ENCODE results near the gene SPDYE2B. TPM values are rescaled to one million over a fixed set of nuclear protein-coding genes. Genes with fewer than 3 reads are reported as not detected.
"Not testable (repeated sequence)": the region's sequence is repeated elsewhere in the genome, so short reads cannot be mapped to it uniquely, and the experiment has no call there.

Gene SPDYE2B
- total RNA-seq, 3 donors from 2014 or later (not counting 1 experiment from before 2014, with no cell fraction given): not detected

- H3K27ac ChIP-seq (ENCODE audit: low read length); DNase-seq; H3K36me3 Mint-ChIP-seq; H3K27ac Mint-ChIP-seq; H3K9me3 Mint-ChIP-seq; H3K4me1 ChIP-seq (ENCODE audit: control insufficient read depth, insufficient read depth, low read length); H3K36me3 ChIP-seq (ENCODE audit: control insufficient read depth, insufficient read depth, low read length); H3K27me3 ChIP-seq (ENCODE audit: control insufficient read depth, insufficient read depth, low read length); intact Hi-C loops (cut with micrococcal nuclease); ATAC-seq; H3K4me3 ChIP-seq (ENCODE audit: low read length); H3K9me3 ChIP-seq (ENCODE audit: control insufficient read depth, insufficient read depth, low read length); H3K4me1 Mint-ChIP-seq; H3K4me3 Mint-ChIP-seq; H3K27me3 Mint-ChIP-seq (ENCODE audit: low read depth in 2 of 2): not testable (repeated sequence)
- WGBS (ENCODE audit: insufficient coverage): no CpG with 5 or more reads among the region's 8 CpGs
Observed at GRCh38 chr7:102627271-102627904, 22.7 kb upstream of the SPDYE2B start.

- H3K4me3 ChIP-seq (ENCODE audit: low read length); H3K4me1 Mint-ChIP-seq; DNase-seq: not testable (repeated sequence)
Observed at GRCh38 chr7:102630622-102631021, 19.5 kb upstream of the SPDYE2B start.

GRCh38 chr7:102634299-102634698 lies 15.8 kb upstream of the SPDYE2B start:
- intact Hi-C loops (cut with micrococcal nuclease); DNase-seq; H3K4me1 ChIP-seq (ENCODE audit: control insufficient read depth, insufficient read depth, low read length); H3K27me3 ChIP-seq (ENCODE audit: control insufficient read depth, insufficient read depth, low read length); H3K27ac ChIP-seq (ENCODE audit: low read length); H3K4me1 Mint-ChIP-seq; H3K9me3 Mint-ChIP-seq; H3K4me3 ChIP-seq (ENCODE audit: low read length); H3K9me3 ChIP-seq (ENCODE audit: control insufficient read depth, insufficient read depth, low read length); H3K4me3 Mint-ChIP-seq; H3K36me3 Mint-ChIP-seq; H3K27ac Mint-ChIP-seq; H3K36me3 ChIP-seq (ENCODE audit: control insufficient read depth, insufficient read depth, low read length); H3K27me3 Mint-ChIP-seq (ENCODE audit: low read depth in 2 of 2): not testable (repeated sequence)
- ATAC-seq: peak in 1 of 3 donors; percentile 4
- WGBS (ENCODE audit: insufficient coverage): no CpG with 5 or more reads among the region's 6 CpGs

More at GRCh38 chr7:102630622-102631021, 19.5 kb upstream of the SPDYE2B start:
- H3K9me3 ChIP-seq (ENCODE audit: control insufficient read depth, insufficient read depth, low read length); H3K36me3 ChIP-seq (ENCODE audit: control insufficient read depth, insufficient read depth, low read length); H3K9me3 Mint-ChIP-seq; H3K27ac ChIP-seq (ENCODE audit: low read length); H3K36me3 Mint-ChIP-seq; ATAC-seq; intact Hi-C loops (cut with micrococcal nuclease); H3K4me3 Mint-ChIP-seq; H3K27me3 Mint-ChIP-seq (ENCODE audit: low read depth in 2 of 2); H3K27ac Mint-ChIP-seq; H3K4me1 ChIP-seq (ENCODE audit: control insufficient read depth, insufficient read depth, low read length); H3K27me3 ChIP-seq (ENCODE audit: control insufficient read depth, insufficient read depth, low read length): not testable (repeated sequence)
- WGBS (ENCODE audit: insufficient coverage): 100% methylated on average over 1 of the region's 9 CpGs

- H3K27me3 Mint-ChIP-seq (ENCODE audit: low read depth in 2 of 2); H3K27ac ChIP-seq (ENCODE audit: low read length); H3K4me3 Mint-ChIP-seq; DNase-seq; H3K9me3 Mint-ChIP-seq; H3K36me3 ChIP-seq (ENCODE audit: control insufficient read depth, insufficient read depth, low read length); H3K27ac Mint-ChIP-seq; H3K4me1 ChIP-seq (ENCODE audit: control insufficient read depth, insufficient read depth, low read length); H3K9me3 ChIP-seq (ENCODE audit: control insufficient read depth, insufficient read depth, low read length); intact Hi-C loops (cut with micrococcal nuclease); H3K36me3 Mint-ChIP-seq; H3K4me1 Mint-ChIP-seq; ATAC-seq; H3K27me3 ChIP-seq (ENCODE audit: control insufficient read depth, insufficient read depth, low read length); H3K4me3 ChIP-seq (ENCODE audit: low read length): not testable (repeated sequence)
- WGBS (ENCODE audit: insufficient coverage): no CpG with 5 or more reads among the region's 5 CpGs
Observed at GRCh38 chr7:102635354-102635753, 14.8 kb upstream of the SPDYE2B start.

GRCh38 chr7:102636956-102637355 lies 13.2 kb upstream of the SPDYE2B start:
- H3K36me3 ChIP-seq (ENCODE audit: control insufficient read depth, insufficient read depth, low read length); intact Hi-C loops (cut with micrococcal nuclease); H3K4me3 Mint-ChIP-seq; H3K27me3 ChIP-seq (ENCODE audit: control insufficient read depth, insufficient read depth, low read length); ATAC-seq; H3K4me3 ChIP-seq (ENCODE audit: low read length); H3K27ac ChIP-seq (ENCODE audit: low read length); H3K27me3 Mint-ChIP-seq (ENCODE audit: low read depth in 2 of 2); H3K9me3 Mint-ChIP-seq; H3K9me3 ChIP-seq (ENCODE audit: control insufficient read depth, insufficient read depth, low read length); DNase-seq; H3K36me3 Mint-ChIP-seq; H3K27ac Mint-ChIP-seq; H3K4me1 Mint-ChIP-seq; H3K4me1 ChIP-seq (ENCODE audit: control insufficient read depth, insufficient read depth, low read length): not testable (repeated sequence)
- 92% methylated on average over 7 of the region's 13 CpGs for WGBS (ENCODE audit: insufficient coverage)

GRCh38 chr7:102638848-102639247 lies 11.3 kb upstream of the SPDYE2B start:
- WGBS (ENCODE audit: insufficient coverage): 96% methylated on average over 5 of the region's 11 CpGs
- H3K36me3 Mint-ChIP-seq; H3K27me3 Mint-ChIP-seq (ENCODE audit: low read depth in 2 of 2); H3K27ac Mint-ChIP-seq; H3K9me3 Mint-ChIP-seq; H3K36me3 ChIP-seq (ENCODE audit: control insufficient read depth, insufficient read depth, low read length); H3K4me3 ChIP-seq (ENCODE audit: low read length); H3K4me1 Mint-ChIP-seq; ATAC-seq; H3K4me1 ChIP-seq (ENCODE audit: control insufficient read depth, insufficient read depth, low read length); intact Hi-C loops (cut with micrococcal nuclease); H3K27ac ChIP-seq (ENCODE audit: low read length); H3K9me3 ChIP-seq (ENCODE audit: control insufficient read depth, insufficient read depth, low read length); H3K4me3 Mint-ChIP-seq; H3K27me3 ChIP-seq (ENCODE audit: control insufficient read depth, insufficient read depth, low read length): not testable (repeated sequence)
- DNase-seq: peak in 1 of 2 donors; percentile 1

- H3K4me1 ChIP-seq (ENCODE audit: control insufficient read depth, insufficient read depth, low read length); H3K27me3 ChIP-seq (ENCODE audit: control insufficient read depth, insufficient read depth, low read length); H3K36me3 ChIP-seq (ENCODE audit: control insufficient read depth, insufficient read depth, low read length); H3K9me3 Mint-ChIP-seq; H3K36me3 Mint-ChIP-seq; H3K27me3 Mint-ChIP-seq (ENCODE audit: low read depth in 2 of 2); H3K4me1 Mint-ChIP-seq; H3K4me3 ChIP-seq (ENCODE audit: low read length); intact Hi-C loops (cut with micrococcal nuclease); H3K27ac ChIP-seq (ENCODE audit: low read length); H3K9me3 ChIP-seq (ENCODE audit: control insufficient read depth, insufficient read depth, low read length); DNase-seq; ATAC-seq; H3K27ac Mint-ChIP-seq; H3K4me3 Mint-ChIP-seq: not testable (repeated sequence)
- WGBS (ENCODE audit: insufficient coverage): no CpG with 5 or more reads among the region's 9 CpGs
Observed at GRCh38 chr7:102642691-102643090, 7.4 kb upstream of the SPDYE2B start, which contains the start of gene UPK3BL1. Gene UPK3BL1, minus strand, starts transcription at chr7:102642791. Its CDS starts 50 bp downstream, at chr7:102642741.

GRCh38 chr7:102643404-102643803 lies 6.7 kb upstream of the SPDYE2B start:
- no CpG with 5 or more reads among the region's 1 CpG for WGBS (ENCODE audit: insufficient coverage)
- H3K4me1 ChIP-seq (ENCODE audit: control insufficient read depth, insufficient read depth, low read length); H3K27me3 ChIP-seq (ENCODE audit: control insufficient read depth, insufficient read depth, low read length); H3K9me3 ChIP-seq (ENCODE audit: control insufficient read depth, insufficient read depth, low read length); H3K36me3 Mint-ChIP-seq; H3K27me3 Mint-ChIP-seq (ENCODE audit: low read depth in 2 of 2); H3K9me3 Mint-ChIP-seq; DNase-seq; H3K36me3 ChIP-seq (ENCODE audit: control insufficient read depth, insufficient read depth, low read length); H3K27ac ChIP-seq (ENCODE audit: low read length); H3K4me1 Mint-ChIP-seq; H3K4me3 ChIP-seq (ENCODE audit: low read length); H3K27ac Mint-ChIP-seq; ATAC-seq; H3K4me3 Mint-ChIP-seq; intact Hi-C loops (cut with micrococcal nuclease): not testable (repeated sequence)

Data from natural killer cell (primary cell).